Thoracic aorta (tissue), 2 donors: ENCODE results near the gene TBC1D9B. TPM values are rescaled to one million over a fixed set of nuclear protein-coding genes. Genes with fewer than 3 reads are reported as not detected.

Experiments
- ATAC-seq: fragments of 150-250 bp; one replicate; pipeline ENCODE4 v1.8.0; 2017; ENCODE audit warnings: low read depth; ENCODE audit not compliant: insufficient number of reproducible peaks, low FRiP score
- DNase-seq: peaks from one replicate; pipeline ENCODE4 v3.0.0-alpha.2; 2020; ENCODE audit warnings: low spot score
- H3K27ac ChIP-seq, 2 donors: fragments of 200-600 bp; sonication (generic); 1 replicate in 1 of 2; 2 replicates in 1 of 2; pipeline ENCODE4 v1.5.1; 2016; ENCODE audit warnings: mild to moderate bottlenecking in 2 of 2, moderate library complexity in 2 of 2
- H3K27me3 ChIP-seq: fragments of 200-600 bp; sonication (generic); replicated peaks from 2 replicates; pipeline ENCODE4 v1.6.0; 2016; ENCODE audit warnings: mild to moderate bottlenecking; ENCODE audit not compliant: insufficient read depth
- H3K36me3 ChIP-seq: fragments of 200-600 bp; sonication (generic); one replicate; pipeline ENCODE4 v1.5.1; 2016
- H3K4me1 ChIP-seq, 2 donors: fragments of 200-600 bp; sonication (generic); 1 replicate in 1 of 2; 2 replicates in 1 of 2; pipeline versions ENCODE4 v1.5.1 to v1.6.0; 2016; ENCODE audit warnings: low read depth in 2 of 2, mild to moderate bottlenecking in 1 of 2; ENCODE audit not compliant: control insufficient read depth in 1 of 2
- H3K4me3 ChIP-seq: fragments of 200-600 bp; sonication (generic); 2 replicates; pipeline ENCODE4 v1.5.1; 2016; ENCODE audit warnings: mild to moderate bottlenecking
- H3K9me3 ChIP-seq: fragments of 200-600 bp; sonication (generic); 2 replicates; pipeline ENCODE4 v1.5.1; 2016
- total RNA-seq, 2 donors: library from RNA; depleted of rRNA; stranded (reverse); fragments of >200 nt; gene quantifications; one replicate each; pipeline versions ENCODE4 v1.1.0 to v1.2.3, GENCODE V29; 2016
- TF ChIP-seq, protein P1 (sequence below): fragments of 200-600 bp; sonication (generic); IDR thresholded peaks from one replicate; pipeline ENCODE4 v1.5.1; 2019; ENCODE audit warnings: antibody characterized with exemption

The TBC1D9B gene
- total RNA-seq, 2 donors from 2014 or later = 91.9 to 104 TPM

DNA sequence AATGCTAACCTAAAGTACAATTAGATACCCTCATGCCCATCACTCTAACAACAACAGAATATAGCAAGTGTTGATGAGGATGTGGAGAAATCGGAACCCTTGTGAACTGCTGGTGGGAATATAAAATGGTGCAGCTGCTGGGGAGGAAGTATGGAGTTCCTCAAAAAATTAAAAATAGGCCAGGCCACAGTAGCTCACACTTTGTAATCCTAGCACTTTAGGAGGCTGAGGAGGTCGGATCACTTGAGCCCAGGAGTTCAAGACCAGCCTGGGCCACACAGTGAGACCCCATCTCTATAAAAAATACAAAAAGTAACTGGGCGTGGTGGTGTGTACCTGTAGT, 31.1 kb downstream of the TBC1D9B start:
- H3K9me3 ChIP-seq = no peaks in the 10 kb centered on the region
- no peaks in the 10 kb centered on the region for H3K27me3 ChIP-seq
- H3K27ac ChIP-seq = no peak overlapping the region
- ATAC-seq (no peak), DNase-seq (no peak)
- TF ChIP-seq, protein P1, sequence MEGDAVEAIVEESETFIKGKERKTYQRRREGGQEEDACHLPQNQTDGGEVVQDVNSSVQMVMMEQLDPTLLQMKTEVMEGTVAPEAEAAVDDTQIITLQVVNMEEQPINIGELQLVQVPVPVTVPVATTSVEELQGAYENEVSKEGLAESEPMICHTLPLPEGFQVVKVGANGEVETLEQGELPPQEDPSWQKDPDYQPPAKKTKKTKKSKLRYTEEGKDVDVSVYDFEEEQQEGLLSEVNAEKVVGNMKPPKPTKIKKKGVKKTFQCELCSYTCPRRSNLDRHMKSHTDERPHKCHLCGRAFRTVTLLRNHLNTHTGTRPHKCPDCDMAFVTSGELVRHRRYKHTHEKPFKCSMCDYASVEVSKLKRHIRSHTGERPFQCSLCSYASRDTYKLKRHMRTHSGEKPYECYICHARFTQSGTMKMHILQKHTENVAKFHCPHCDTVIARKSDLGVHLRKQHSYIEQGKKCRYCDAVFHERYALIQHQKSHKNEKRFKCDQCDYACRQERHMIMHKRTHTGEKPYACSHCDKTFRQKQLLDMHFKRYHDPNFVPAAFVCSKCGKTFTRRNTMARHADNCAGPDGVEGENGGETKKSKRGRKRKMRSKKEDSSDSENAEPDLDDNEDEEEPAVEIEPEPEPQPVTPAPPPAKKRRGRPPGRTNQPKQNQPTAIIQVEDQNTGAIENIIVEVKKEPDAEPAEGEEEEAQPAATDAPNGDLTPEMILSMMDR = no peak
- no peak overlapping the region for H3K4me3 ChIP-seq
- no peaks in the 10 kb centered on the region for H3K4me1 ChIP-seq
- peaks cover 52% of the 10 kb centered on the region for H3K36me3 ChIP-seq

DNA sequence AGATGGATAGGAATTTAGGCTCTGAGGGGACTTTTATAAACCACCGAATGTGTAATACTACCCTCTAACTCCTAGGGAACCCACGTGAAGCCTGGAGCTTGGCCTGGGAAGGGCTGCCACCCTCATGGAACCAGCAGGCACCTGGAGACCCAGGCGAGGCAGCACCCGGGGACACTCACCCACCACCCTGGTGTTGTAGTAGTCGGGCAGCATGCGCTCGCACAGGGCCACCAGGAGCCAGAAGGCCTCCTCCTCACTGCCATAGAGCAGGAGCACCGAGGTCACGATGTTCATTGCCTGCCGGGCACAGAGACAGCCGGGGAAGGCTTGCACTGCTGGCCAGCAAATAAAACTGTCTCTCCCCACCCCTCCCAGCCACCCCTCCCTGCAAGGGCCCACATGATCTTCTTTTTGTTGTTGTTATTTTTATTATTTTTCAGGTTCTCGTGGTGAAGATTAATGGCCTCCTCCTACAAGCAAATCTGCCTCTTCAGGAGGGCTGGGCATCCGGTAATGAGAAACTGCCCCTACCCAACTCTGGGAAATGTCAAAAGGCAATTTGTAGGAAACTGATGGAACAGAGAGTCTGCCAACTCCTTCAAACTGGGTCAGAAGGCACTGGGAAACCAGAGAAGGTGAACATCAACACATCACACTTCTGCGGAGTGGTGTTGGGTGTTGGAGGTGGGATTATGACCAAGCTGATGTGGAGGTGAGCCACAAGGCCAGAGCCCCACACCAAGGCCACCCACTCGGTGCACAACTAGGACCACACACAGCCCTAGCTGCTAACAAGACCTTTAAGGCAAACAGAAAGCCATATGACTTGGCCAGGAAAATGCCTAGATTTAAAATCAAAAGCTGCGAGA, 31.7 kb downstream of the TBC1D9B start:
- H3K27me3 ChIP-seq = no peaks in the 10 kb centered on the region
- ATAC-seq (no peak), DNase-seq (no peak)
- TF ChIP-seq, protein P1 = no peak
- H3K4me3 ChIP-seq = no peak overlapping the region
- H3K27ac ChIP-seq = no peak overlapping the region
- H3K9me3 ChIP-seq = no peaks in the 10 kb centered on the region
- H3K4me1 ChIP-seq = no peaks in the 10 kb centered on the region
- peaks cover 59% of the 10 kb centered on the region for H3K36me3 ChIP-seq

DNA sequence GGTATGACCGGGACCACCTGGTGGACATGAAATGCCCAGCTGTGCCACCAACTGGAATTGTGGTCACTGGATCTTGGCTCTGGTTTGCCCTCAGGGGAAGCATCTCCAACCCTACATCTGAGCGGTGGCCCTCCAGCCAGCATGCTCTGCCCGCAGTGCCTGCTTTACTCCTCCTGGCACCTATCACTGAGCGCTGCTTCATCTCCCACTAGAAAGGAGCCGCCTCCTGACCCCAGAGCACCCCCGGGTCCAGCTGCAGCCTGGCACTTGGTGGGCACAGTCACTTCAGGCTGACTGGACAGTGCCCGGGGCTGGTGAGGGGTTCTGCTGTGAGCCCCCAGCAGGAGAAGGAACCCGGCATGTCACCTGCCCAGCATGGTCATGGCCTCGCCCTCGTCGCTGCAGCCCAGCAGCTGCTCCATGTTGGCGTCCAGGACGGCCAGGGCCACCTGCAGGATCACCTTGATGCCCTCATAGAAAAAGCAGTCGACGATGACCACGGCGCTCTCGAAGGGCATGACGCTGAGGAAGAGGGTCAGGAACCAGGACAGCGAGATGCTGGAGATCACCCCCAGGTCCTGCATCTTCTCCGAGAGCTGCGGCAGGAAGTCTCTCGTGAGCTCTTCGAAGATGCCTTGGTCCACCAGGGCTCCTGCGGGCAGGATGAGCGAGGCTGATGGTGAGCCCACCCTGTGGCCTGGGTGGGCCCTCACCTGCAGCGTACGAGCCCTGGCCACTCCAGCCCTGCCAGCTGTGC, 33.0 kb downstream of the TBC1D9B start:
- TF ChIP-seq, protein P1 = no peak
- Histone ChIP-seq H3K4me3 (no peak overlapping the region), H3K36me3 (peaks cover 66% of the 10 kb centered on the region), H3K4me1 (no peaks in the 10 kb centered on the region), H3K27ac (no peak overlapping the region), H3K27me3 (no peaks in the 10 kb centered on the region), H3K9me3 (no peaks in the 10 kb centered on the region)
- ATAC-seq (no peak), DNase-seq (no peak)

DNA sequence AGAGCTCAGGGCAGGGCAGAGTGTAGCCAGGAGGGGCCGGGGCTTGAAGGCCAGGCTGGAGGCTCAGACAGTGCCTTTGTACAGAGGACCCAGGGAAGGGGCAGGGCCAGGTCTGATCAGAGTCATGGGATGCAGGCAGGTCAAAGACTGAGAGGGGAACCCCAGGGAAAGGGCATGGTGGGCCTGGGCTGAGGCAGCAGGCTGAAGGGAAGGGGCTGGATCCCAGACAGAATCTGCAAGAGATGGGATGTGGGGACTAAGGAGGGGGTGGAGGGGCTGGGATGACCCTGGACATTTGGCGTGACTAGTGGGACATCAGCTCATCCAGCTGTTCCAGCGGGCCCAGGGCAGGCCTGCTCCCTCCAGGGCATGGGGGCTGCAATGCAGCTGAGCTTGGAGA, 33.6 kb downstream of the TBC1D9B start:
- no peaks in the 10 kb centered on the region for H3K9me3 ChIP-seq
- no peaks in the 10 kb centered on the region for H3K27me3 ChIP-seq
- TF ChIP-seq, protein P1 = no peak
- DNase-seq (no peak), ATAC-seq (no peak)
- peaks cover 65% of the 10 kb centered on the region for H3K36me3 ChIP-seq
- H3K27ac ChIP-seq = no peak overlapping the region
- no peaks in the 10 kb centered on the region for H3K4me1 ChIP-seq
- H3K4me3 ChIP-seq = no peak overlapping the region

DNA sequence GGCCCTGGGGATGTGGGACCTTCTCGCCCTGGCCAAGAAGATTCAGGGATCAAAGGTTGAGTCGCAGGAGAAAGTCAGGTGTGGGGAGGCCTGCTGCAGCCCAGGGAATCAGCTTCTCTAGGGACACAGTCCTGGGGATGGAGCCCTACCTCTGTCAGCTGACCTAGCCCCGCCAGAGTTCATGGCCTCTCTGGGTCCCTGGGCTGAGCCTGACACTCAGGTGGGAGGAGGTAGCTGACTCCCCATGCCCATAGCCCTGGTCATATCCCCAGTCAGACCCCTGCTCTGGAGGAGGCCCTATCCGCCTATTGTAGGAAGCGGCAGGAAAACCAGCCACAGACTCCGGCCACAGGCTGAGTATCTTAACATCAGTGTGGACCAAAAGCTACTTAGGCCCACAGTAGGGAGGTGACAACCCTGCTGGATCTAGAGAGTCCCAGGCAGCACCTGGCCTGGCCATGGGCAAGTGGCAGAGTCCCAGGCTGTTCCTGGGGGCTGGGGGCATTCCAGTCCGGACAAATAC, 34.0 kb downstream of the TBC1D9B start:
- H3K36me3 ChIP-seq = peaks cover 64% of the 10 kb centered on the region
- DNase-seq = no peak
- TF ChIP-seq, protein P1 = no peak
- H3K27ac ChIP-seq = no peak overlapping the region
- no peaks in the 10 kb centered on the region for H3K4me1 ChIP-seq
- H3K4me3 ChIP-seq = no peak overlapping the region
- H3K27me3 ChIP-seq = no peaks in the 10 kb centered on the region
- no peak for ATAC-seq
- H3K9me3 ChIP-seq = no peaks in the 10 kb centered on the region
